GM10248 (cell line): ENCODE data around the gene RAB38.

Experiments
- CTCF ChIA-PET: fragments of 300-600 bp; sonication (Branson Sonifier 250); formaldehyde crosslinking; extraction: SDS; loops from one replicate; lab custom pipeline; 2021; ENCODE audit warnings: antibody characterized with exemption; lab: Yijun Ruan, JAX
- POLR2A ChIA-PET: fragments of 350-650 bp; sonication (Branson Sonifier 250); formaldehyde crosslinking; extraction: SDS; loops from one replicate; lab custom pipeline; 2020; ENCODE audit warnings: antibody characterized with exemption; lab: Yijun Ruan, JAX
- DNase-seq: peaks from one replicate; pipeline ENCODE4 v3.0.0; 2012; ENCODE audit errors: extremely low spot score
- CTCF ChIP-seq: IDR thresholded peaks from 2 replicates; pipeline ENCODE4 v1.5.1; 2012; ENCODE audit warnings: mild to moderate bottlenecking, low read depth; ENCODE audit errors: extremely low read depth, missing control alignments, control extremely low read depth

RAB38 gene

GRCh38 chr11:88064097-88064705 is 111.0 kb downstream of the RAB38 start:
- DNase-seq: no peak
- POLR2A ChIA-PET: no interaction called here
- TF ChIP-seq CTCF: no peak
- CTCF ChIA-PET: interaction anchor here (1.7 kb wide), 1 partner anchor 10 kb away, joined by 7 read pairs; no protein-coding TSS in a partner anchor
